C4-2B (cell line): ENCODE measurements around the gene GEN1.
A peak's percentile ranks its signal among the peaks of the same experiment; 100 is the strongest.

Experiments used
- H3K27ac ChIP-seq: fragments of 450-650 bp; 2 replicates; pipeline ENCODE4 v1.5.1; 2017
- ZFX ChIP-seq: fragments of 450-650 bp; IDR thresholded peaks from 2 replicates; pipeline ENCODE4 v1.6.1; 2017
- TF ChIP-seq, protein P1 (sequence below): fragments of 450-650 bp; conservative IDR thresholded peaks from 2 replicates; pipeline ENCODE4 v1.5.1; 2017; ENCODE audit warnings: mild to moderate bottlenecking

Gene GEN1, protein sequence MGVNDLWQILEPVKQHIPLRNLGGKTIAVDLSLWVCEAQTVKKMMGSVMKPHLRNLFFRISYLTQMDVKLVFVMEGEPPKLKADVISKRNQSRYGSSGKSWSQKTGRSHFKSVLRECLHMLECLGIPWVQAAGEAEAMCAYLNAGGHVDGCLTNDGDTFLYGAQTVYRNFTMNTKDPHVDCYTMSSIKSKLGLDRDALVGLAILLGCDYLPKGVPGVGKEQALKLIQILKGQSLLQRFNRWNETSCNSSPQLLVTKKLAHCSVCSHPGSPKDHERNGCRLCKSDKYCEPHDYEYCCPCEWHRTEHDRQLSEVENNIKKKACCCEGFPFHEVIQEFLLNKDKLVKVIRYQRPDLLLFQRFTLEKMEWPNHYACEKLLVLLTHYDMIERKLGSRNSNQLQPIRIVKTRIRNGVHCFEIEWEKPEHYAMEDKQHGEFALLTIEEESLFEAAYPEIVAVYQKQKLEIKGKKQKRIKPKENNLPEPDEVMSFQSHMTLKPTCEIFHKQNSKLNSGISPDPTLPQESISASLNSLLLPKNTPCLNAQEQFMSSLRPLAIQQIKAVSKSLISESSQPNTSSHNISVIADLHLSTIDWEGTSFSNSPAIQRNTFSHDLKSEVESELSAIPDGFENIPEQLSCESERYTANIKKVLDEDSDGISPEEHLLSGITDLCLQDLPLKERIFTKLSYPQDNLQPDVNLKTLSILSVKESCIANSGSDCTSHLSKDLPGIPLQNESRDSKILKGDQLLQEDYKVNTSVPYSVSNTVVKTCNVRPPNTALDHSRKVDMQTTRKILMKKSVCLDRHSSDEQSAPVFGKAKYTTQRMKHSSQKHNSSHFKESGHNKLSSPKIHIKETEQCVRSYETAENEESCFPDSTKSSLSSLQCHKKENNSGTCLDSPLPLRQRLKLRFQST

DNA sequence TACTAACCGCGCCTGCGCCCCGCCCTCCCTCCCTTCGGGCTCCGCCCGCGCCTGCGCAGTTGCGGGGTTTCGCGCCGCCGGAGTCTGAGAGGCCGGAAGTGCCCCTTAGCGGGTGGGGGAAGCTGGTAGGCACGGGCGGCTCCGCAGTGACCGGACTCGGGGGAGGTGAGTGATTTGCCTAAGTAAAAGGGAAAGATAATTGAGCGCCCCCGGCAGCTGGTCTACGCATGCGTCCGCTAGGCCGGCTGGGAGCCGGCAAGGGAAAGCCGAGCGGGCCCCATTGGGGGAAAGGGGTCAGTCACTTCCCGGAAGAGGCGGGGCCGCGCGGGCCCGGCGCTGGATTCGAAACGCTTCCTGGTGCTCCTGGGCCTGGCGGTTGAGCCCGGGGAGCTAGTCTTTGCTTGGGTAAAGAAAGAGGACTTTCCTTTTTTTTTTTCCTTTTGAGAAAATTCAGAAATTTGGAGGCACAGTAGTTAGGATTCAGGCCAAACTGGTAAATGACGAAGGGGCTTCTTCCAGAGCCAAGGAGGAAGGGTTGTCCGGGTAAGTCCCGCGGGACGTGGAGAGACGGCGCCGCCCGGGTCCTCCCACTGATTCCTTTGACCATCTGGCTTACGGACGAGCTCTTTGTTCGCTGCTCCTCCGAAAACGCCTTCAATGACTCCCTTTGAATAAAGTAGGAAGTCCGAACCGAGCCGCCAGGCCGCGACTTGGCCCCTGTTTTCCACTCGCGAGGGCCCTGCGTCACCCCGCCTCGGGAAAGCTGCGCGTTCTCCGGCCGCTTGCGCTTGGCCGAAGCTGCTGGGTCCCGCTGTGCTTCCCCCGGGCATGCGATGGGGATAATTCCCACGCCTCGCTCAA lies at the start of gene GEN1, which contains the start of gene SMC6:
Gene GEN1 (plus strand): TSS at position 336 of the 861 bp plus-strand sequence. CDS start 5,806 bp downstream, outside the sequence.
Gene SMC6 (minus strand): TSS at position 8 of the 861 bp plus-strand sequence. CDS start 7,864 bp downstream, outside the sequence.
- peak; percentile 55 for TF ChIP-seq ZFX
- TF ChIP-seq, protein P1, sequence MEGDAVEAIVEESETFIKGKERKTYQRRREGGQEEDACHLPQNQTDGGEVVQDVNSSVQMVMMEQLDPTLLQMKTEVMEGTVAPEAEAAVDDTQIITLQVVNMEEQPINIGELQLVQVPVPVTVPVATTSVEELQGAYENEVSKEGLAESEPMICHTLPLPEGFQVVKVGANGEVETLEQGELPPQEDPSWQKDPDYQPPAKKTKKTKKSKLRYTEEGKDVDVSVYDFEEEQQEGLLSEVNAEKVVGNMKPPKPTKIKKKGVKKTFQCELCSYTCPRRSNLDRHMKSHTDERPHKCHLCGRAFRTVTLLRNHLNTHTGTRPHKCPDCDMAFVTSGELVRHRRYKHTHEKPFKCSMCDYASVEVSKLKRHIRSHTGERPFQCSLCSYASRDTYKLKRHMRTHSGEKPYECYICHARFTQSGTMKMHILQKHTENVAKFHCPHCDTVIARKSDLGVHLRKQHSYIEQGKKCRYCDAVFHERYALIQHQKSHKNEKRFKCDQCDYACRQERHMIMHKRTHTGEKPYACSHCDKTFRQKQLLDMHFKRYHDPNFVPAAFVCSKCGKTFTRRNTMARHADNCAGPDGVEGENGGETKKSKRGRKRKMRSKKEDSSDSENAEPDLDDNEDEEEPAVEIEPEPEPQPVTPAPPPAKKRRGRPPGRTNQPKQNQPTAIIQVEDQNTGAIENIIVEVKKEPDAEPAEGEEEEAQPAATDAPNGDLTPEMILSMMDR, result no peak
- peak within 1 kb of the TSS; percentile 91 for H3K27ac ChIP-seq

DNA sequence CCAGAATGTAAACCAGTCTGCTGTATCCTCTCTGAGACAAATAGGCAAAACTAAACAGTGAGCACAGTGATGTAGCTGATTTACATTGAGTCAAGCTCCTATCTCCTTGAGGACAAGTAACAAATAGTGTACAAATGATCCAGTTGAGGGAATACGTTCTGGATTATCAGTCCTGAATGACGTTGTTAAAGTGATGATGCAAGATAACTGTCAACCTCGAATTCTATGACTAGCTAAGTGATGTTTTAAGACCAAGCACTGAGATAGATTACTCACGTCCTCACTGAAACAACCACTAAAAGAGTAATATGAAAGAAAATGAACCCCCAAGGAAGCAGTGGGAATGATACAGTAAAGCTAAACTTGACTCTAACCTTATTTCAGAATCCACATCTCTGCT lies 47.1 kb upstream of the GEN1 start:
- TF ChIP-seq ZFX, result no peak
- TF ChIP-seq, protein P1, result no peak
- no peak overlapping the region for H3K27ac ChIP-seq

GRCh38 chr2:17708501-17708900 lies 45.4 kb upstream of the GEN1 start:
- no peak for TF ChIP-seq ZFX
- TF ChIP-seq, protein P1, result no peak
- no peak overlapping the region for H3K27ac ChIP-seq

DNA sequence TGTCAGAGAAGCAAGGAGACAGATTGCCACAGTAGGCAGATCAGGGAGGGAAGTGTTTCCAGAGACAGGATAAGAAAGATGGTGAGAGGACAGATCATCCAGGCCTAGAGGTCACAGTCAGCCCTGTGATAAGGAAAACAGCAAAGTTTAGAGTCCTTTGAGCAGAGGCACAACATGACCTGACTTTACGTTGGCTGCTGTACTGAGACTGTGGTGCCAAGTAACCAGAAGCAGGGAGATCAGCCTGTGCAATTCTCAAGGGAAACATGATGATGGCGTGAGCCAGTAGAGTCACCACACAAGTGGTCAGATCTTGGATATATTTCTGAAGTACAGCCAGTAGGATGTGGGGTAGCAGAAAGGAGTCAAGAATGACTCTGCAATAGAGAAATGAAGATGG lies 44.0 kb upstream of the GEN1 start:
- no peak overlapping the region for H3K27ac ChIP-seq
- no peak for TF ChIP-seq ZFX
- TF ChIP-seq, protein P1, result no peak

DNA sequence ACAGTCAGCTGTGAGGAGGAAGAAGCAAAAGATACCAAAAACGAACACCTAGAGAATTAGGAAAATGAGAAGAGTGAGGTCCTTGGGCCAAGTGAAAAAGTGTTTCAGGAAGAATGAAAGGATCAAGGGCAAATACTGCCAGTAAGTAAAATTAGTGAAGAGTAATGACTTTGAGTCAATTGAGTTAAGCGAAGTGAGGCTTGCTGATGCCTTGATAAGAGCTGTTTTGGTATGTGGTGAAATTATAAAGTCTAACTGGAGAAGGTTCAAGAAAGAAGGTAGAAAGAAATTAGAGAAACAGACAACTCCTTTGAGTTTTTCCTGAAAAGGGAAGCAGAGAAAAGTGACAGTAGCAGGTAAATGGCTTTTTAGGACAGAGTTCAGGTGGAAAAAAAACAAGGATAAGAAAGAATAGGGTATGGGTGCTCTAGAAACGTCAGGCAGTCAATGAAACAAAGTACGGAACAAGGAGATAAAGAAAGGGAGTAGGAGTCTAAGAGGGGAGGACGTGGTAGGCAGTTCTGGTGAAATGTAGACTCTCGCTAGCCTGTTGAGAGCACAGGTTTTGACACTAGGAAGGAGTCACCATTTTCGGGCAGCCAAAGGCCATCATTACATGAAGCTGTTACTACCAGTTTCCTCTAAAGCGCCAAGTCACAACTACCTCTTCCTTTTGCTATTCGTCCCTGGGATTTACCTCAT lies 43.2 kb upstream of the GEN1 start:
- TF ChIP-seq ZFX, result no peak
- TF ChIP-seq, protein P1, result no peak

GRCh38 chr2:17713291-17713690 lies 40.6 kb upstream of the GEN1 start:
- TF ChIP-seq, protein P1, result no peak
- no peak for TF ChIP-seq ZFX

More for the DNA sequence above, 43.2 kb upstream of the GEN1 start:
- H3K27ac ChIP-seq, result no peak overlapping the region

More at GRCh38 chr2:17713291-17713690, 40.6 kb upstream of the GEN1 start:
- no peak overlapping the region for H3K27ac ChIP-seq
